TTC549 (cell line): ENCODE data around the gene TBCD.
"Not testable (repeated sequence)": the region's sequence is repeated elsewhere in the genome, so short reads cannot be mapped to it uniquely, and the experiment has no call there.

Source experiments
- FAIRE-seq: peaks from 2 replicates; lab custom pipeline; 2012; peaks lifted over from hg19 to GRCh38; lab: Jason Lieb, UNC

Gene TBCD

DNA sequence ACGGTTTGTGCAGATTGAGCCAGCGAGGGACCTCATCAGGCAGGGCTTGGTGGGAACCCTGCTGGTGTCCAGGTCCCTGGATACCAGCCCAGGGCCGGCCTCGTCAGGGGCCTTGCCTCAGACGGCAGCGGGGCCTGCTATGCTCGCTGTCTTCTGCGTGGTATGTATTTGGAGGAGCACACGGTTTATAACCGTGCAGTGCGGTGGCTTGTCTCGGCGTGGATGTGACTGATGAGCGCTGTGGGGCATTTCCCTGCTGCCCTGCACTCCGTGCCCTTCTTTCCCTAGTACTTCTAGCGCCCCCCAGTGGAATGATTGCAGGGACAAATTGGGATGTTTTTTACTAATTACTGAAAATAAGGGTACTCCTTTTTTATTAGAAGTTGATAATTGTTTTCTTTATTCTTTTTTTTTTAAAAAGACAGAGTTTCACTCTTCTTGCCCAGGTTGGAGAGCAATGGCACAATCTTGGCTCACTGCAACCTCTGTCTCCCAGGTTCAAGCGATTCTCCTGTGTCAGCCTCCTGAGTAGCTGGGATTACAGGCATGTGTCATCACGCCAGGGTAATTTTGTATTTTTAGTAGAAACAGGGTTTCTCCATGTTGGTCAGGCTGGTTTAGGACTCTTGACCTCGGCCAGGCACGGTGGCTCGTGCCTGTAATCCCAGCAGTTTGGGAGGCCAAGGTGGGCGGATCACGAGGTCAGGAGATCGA, 15.3 kb downstream of the TBCD start:
- FAIRE-seq, result no peak

DNA sequence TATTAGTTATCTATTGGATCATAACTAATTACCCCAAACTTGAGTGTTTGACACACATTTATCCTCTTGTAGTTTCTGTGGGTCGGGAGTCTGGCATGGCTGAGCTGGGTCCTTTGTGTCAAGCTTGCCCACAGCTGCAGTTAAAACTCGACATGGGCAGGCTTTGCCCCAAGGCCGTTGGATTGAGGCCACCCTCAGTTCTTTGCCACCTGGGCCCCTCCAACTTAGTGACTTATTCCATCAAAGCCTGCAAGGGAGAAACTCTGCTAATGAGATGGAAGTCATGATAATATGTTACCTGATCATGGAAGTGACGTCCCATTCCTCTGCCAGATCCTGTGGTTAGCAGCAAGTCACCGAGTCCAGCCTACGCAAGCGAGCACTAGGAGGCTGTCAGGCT, 17.2 kb downstream of the TBCD start:
- no peak for FAIRE-seq

DNA sequence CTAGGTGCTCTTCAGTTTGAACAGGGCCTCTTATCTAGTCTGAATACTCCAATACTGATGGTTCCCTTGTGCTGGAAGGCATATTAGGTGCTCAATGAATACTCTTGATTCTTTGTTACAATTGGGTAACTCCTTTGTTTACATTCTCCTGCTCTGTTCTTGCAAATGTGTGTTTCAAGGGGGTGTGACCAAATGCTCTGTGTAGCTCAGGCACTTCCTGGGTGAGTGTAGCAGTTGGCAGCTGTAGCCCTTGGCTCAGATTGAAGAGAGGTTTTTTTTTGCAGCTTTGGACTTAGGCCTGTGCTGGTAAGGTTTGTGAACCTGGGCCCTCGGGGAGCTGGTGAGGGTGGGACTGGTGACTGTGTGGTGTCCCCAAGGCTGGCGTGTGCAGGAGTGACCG, 20.2 kb downstream of the TBCD start:
- no peak for FAIRE-seq

GRCh38 chr17:82774456-82774855, 22.6 kb downstream of the TBCD start:
- FAIRE-seq, result not testable (repeated sequence)

DNA sequence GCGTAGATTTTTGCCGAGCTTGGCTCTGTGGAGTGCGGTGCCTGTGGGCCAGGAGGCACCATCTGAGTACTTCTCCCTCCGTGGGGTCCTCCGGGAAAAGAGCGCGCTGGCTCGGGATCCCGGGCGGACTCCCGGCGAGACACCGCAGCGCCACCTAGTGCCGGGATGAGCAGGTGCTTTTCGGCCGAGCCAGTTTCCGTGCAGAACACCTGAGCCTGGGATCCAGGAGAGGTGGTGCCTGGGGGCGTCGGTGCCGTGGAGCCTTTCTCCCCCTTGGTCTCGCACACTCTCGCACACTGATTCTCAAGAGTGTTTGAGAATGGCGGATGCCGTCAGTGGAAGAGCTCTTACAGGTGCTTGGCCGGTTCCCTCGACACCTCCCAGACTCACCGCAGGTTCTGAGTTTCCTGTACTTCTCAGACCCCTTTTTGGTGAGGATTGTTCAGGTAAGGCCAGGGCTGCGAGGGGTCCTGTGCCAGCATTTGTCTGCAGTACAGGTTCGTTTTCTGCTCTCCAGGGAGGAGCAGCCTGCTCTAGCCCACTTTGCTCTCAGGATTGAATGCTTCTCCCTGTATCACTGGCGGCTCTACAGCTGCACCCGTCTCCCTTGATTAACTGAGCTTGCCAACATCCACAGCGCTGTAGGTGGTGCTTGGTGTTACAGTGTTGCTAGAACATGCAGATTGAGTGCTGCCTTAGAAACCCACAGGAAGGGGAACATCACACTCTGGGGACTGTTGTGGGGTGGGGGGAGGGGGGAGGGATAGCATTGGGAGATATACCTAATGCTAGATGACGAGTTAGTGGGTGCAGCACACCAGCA, 23.3 kb downstream of the TBCD start:
- no peak for FAIRE-seq

DNA sequence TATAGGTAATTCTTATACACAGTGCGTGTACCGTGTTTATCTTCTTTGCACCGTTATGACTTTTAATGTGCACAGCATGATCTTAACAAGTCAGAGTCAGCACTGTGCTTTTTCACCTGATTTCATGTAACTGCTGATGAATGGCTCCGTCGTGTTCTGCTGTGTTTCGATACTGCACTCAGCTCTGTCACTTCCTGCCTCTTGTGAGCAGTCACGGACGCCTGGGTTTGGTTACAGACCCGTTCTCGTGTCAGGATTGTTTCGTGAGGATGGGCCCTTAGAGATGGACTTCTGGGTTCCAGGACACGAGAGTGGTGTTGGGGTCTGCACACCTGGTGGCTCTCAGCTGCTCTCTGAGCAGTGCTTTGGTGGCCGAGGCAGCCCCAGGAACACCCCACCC, 24.6 kb downstream of the TBCD start:
- no peak for FAIRE-seq

- not testable (repeated sequence) for FAIRE-seq
Observed at GRCh38 chr17:82777778-82778375, 26.0 kb downstream of the TBCD start.

DNA sequence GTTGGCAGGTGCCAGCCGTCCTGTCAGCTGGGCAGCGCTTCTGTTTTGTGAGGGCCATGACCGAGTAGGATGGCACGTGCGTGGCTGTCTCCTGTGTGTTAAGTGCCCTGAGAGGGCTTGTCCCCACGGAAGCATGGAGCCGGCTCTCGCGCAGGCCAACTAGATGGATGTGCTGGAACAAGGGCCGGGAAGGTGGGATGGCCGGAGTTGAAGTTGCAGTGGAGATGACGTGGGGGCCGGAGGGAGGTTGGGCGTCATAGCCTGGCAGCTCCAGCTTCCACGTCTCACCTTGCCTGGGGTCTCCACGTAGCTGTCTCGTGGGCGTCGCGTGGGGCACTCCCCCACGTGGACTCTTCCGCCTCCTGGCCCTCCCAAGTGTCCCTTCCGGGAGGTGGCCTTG, 27.7 kb downstream of the TBCD start:
- no peak for FAIRE-seq

DNA sequence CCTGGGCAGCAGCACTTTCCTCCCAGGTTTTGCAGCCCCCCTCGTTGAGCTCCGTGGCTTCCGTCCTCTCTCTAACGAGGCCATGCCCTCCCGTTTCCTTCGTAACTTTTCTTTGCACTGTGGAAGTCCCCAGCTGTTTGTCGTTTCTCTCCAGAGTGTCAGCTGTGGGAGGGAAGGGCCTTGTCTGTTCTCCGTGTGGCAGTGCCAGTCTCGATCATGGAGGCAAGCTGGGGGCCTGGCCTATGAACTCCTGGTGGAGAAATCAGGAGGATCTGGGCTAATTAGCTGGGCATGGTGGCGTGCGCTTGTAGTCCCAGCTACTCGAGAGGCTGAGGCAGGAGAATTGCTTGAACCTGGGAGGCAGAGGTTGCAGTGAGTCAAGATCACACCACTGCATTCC, 28.3 kb downstream of the TBCD start:
- FAIRE-seq, result no peak

DNA sequence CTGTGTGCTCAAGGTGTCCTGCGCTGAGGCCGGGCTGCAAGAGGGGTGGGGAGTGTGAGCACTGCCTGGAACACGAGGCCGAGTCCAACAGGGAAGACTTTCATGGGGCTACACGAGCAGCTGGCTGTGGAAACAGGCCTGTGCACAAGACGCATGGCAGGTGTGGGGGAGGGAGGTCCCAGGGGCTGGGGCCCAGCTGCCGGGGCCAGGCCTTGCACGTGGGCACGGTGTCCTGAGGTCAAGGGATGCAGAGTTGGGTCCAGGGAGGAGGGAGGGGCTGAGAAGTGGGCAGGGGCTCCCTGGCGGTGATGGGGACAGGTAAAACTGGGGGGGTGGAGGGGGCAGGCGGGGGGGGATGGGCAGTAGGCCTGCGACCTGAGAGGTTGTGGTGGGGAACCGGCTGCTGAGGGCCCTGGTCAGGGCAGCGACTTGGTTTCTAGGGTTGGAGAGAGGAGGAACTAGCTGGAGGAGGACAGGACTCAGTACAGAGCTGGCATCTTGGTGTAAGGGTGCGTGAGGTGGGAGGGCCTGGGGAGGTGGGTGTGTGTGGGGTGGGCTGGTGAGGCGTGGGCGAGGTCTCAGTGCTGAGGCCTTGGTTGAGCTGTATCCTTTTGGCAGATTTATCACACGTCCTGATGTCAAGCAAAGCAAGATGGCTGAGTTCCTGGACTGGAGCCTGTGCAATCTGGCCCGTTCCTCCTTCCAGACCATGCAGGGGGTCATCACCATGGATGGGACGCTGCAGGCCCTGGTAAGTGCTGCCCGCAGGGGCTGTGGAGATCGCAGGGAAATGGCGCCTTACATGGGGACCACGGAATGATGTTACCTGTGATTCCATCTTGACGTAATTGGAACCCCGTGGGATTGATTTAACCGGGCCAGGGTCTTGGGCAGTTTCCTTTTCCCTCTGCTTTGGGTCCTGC, 29.4 kb downstream of the TBCD start:
- FAIRE-seq, result no peak

- no peak for FAIRE-seq
Observed at GRCh38 chr17:82781894-82782274, 30.0 kb downstream of the TBCD start.

GRCh38 chr17:82782657-82783207, 30.9 kb downstream of the TBCD start:
- no peak for FAIRE-seq

GRCh38 chr17:82783498-82783897, 31.6 kb downstream of the TBCD start:
- no peak for FAIRE-seq

GRCh38 chr17:82785581-82785980, 33.7 kb downstream of the TBCD start:
- FAIRE-seq, result not testable (repeated sequence)

DNA sequence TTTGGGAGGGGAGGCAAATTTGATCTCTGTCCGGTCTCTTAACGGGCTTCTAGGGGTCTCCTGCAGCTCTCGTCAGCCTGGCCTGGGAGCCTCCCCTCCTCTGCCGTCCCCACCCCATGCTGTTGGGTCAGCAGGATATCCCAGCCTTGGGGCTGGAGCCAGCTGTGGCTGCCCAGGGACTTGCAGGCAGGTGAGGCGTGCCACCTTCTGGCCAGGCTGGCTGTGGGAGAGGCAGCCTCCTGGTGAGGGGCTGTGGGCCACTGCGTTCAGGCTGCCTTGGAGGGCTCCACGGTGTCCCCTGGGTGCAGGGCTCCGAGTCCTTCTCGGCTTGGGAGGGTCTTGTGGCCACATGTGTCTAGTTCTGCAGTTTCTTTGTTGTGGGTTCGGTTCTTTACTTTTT, 34.6 kb downstream of the TBCD start:
- FAIRE-seq, result no peak

DNA sequence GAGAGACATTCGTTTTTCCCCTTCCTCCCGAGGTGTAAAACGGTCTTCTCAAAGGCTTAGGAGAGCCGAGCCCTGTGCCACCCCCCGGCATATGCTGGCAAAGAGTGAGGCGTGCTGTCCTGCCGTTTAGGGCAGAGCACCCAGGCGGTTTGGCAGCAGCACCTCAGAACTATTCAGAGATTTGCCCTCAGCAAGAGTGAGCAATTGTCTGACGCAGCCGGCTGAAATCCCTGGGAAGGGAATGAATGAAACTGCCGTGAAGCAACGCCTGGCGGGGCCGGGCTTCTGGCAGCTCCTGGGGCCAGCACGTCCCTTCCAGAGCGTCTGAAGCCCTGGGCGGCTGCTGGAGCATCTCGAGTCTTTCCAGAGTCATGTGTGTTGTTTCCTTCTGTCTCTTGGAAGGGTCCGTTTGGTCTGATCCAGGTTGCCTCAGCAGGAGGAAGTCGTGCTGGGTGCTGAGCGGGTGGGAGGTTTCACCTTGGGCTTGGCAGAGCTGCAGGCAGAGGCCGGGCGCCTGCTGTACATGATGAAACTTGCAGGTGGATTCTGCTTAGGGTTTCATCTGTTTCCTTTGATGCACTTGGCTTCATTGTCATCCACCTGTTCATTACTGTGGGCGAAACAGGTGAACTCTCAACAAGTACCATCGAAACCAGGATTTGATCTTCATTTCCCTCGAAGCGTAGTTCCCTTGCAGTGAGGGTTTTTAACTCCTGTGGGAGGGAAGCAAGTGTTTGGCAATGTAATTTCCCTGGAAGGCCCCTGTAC, 35.4 kb downstream of the TBCD start:
- FAIRE-seq, result no peak

GRCh38 chr17:82788206-82789001, 36.5 kb downstream of the TBCD start:
- no peak for FAIRE-seq

DNA sequence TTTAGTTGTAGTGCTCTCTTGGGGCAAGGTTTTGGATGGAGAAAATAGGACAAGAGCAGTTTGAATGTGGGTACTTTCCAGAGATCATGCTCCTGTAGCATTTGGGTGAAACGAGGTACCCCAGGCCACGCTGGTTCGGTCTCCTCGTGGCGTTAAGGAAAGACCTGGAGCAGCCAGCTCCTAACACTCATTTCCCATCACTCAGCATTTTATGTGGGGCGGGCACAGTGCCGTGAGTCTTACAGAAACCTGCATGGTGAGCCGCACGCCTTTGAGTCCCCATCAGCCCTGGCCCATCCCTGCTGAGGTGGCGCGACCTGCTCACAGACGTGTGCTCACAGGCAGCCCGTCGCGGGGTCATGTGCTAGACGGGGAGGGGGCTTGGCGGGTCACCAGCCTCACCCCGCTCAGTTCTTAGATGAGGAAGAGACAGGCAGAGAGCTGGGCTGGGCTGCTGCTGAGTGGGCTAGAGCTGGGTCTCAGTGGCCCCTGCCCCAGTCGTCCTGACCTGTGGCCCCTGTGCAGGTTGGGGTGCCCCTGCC, 37.3 kb downstream of the TBCD start:
- FAIRE-seq, result no peak

GRCh38 chr17:82789806-82790205, 37.9 kb downstream of the TBCD start:
- no peak for FAIRE-seq

- no peak for FAIRE-seq
Observed at GRCh38 chr17:82790391-82790790, 38.5 kb downstream of the TBCD start.
